SU-DHL-6 (cell line): Measurements from ENCODE around the gene SLC9C1.

Experiments
- H2AFZ ChIP-seq: fragments of 200-600 bp; sonication (generic); 2 replicates; pipeline ENCODE4 v1.6.1; 2014; ENCODE audit warnings: low read depth, mild to moderate bottlenecking, moderate library complexity, mixed read lengths, antibody characterized with exemption, low read length; ENCODE audit not compliant: severe bottlenecking
- H3F3A ChIP-seq: fragments of 200-600 bp; shearing (Covaris generic); 2 replicates; pipeline ENCODE4 v1.6.0; 2016; ENCODE audit warnings: antibody characterized with exemption, mild to moderate bottlenecking; ENCODE audit not compliant: insufficient read depth
- H3K27ac ChIP-seq: fragments of 200-600 bp; sonication (generic); 2 replicates; pipeline ENCODE4 v1.5.1; 2016; ENCODE audit warnings: low read depth, mild to moderate bottlenecking, low read length, moderate library complexity, mixed read lengths
- H3K27me3 ChIP-seq: fragments of 200-600 bp; sonication (generic), shearing (Covaris generic); 2 replicates; pipeline ENCODE4 v1.6.0; 2014; ENCODE audit warnings: mild to moderate bottlenecking, low read length
- H3K36me3 ChIP-seq: fragments of 200-600 bp; sonication (generic); 2 replicates; pipeline ENCODE4 v1.6.1; 2014; ENCODE audit warnings: mild to moderate bottlenecking, low read length, mixed read lengths
- H3K4me2 ChIP-seq: fragments of 300-600, 200-600 bp; shearing (Covaris generic), sonication (generic); 2 replicates; pipeline ENCODE4 v1.6.0; 2014; ENCODE audit warnings: low read length, low read depth, mild to moderate bottlenecking; ENCODE audit not compliant: poor library complexity, severe bottlenecking
- H3K4me3 ChIP-seq: fragments of 200-600 bp; sonication (generic); 2 replicates; pipeline ENCODE4 v1.5.1; 2014; ENCODE audit warnings: antibody characterized with exemption, low read length, mild to moderate bottlenecking, mixed read lengths; ENCODE audit not compliant: insufficient read depth, poor library complexity, severe bottlenecking
- H3K79me2 ChIP-seq: fragments of 200-600 bp; sonication (generic); 2 replicates; pipeline ENCODE4 v1.6.1; 2014; ENCODE audit warnings: mild to moderate bottlenecking, low read length, moderate library complexity; ENCODE audit not compliant: insufficient read depth
- H3K9ac ChIP-seq: fragments of 200-600 bp; sonication (generic); 2 replicates; pipeline ENCODE4 v1.7.0; 2014; ENCODE audit warnings: mild to moderate bottlenecking, low read length
- H3K9me2 ChIP-seq: fragments of 200-600 bp; sonication (generic); replicated peaks from 2 replicates; pipeline ENCODE4 v1.6.1; 2014; ENCODE audit warnings: low read length; ENCODE audit not compliant: insufficient read depth
- H3K9me3 ChIP-seq: fragments of 200-600 bp; sonication (generic); 2 replicates; pipeline ENCODE4 v1.6.1; 2014; ENCODE audit warnings: low read length, mixed read lengths; ENCODE audit not compliant: insufficient read depth
- H4K20me1 ChIP-seq: fragments of 200-600 bp; sonication (generic); 2 replicates; pipeline ENCODE4 v1.6.1; 2014; ENCODE audit warnings: low read depth, mild to moderate bottlenecking, antibody characterized with exemption, low read length, moderate library complexity, mixed read lengths
- CTCF ChIP-seq: fragments of 200-600 bp; sonication (generic); IDR thresholded peaks from one replicate; pipeline ENCODE4 v1.5.1; 2017; ENCODE audit warnings: antibody characterized with exemption, mild to moderate bottlenecking, low read length, moderate library complexity; ENCODE audit not compliant: insufficient read depth, poor library complexity, severe bottlenecking
- EZH2phosphoT487 ChIP-seq: fragments of 200-600 bp; sonication (generic), shearing (Covaris generic); conservative IDR thresholded peaks from 2 replicates; pipeline ENCODE4 v1.6.1; 2018; ENCODE audit warnings: mild to moderate bottlenecking, antibody characterized with exemption, low read length, moderate library complexity, mixed read lengths

Gene SLC9C1

DNA sequence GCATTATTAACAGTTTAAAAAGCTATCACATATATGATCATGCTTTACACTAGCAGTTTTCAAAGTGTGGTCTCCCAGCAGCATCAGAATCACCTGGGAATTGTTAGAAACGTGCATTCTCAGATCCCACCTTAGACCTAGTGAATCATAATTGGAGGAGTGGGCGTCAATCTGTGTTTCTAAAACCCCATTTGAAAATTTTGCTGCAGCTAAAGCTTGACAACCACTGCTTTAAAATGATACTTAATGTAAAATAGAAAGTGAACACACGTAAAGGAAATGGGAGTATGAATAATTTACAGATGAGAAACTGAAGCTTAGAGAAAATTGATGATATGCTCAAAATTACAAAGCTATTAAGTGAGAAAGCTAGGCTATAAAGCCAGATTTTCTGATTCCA is 62.3 kb downstream of the SLC9C1 start:
- H3K4me2 ChIP-seq: no peak overlapping the region
- no peaks in the 10 kb centered on the region for H4K20me1 ChIP-seq
- H3K27me3 ChIP-seq: no peaks in the 10 kb centered on the region
- no peaks in the 10 kb centered on the region for H3K36me3 ChIP-seq
- H3K4me3 ChIP-seq: no peak overlapping the region
- no peak overlapping the region for H3K27ac ChIP-seq
- H3F3A ChIP-seq: no peaks in the 10 kb centered on the region
- H3K79me2 ChIP-seq: no peaks in the 10 kb centered on the region
- H2AFZ ChIP-seq: no peak overlapping the region
- H3K9me3 ChIP-seq: no peaks in the 10 kb centered on the region
- H3K9me2 ChIP-seq: no peaks in the 10 kb centered on the region
- TF ChIP-seq EZH2phosphoT487 (no peak), CTCF (no peak)
- H3K9ac ChIP-seq: no peak overlapping the region

DNA sequence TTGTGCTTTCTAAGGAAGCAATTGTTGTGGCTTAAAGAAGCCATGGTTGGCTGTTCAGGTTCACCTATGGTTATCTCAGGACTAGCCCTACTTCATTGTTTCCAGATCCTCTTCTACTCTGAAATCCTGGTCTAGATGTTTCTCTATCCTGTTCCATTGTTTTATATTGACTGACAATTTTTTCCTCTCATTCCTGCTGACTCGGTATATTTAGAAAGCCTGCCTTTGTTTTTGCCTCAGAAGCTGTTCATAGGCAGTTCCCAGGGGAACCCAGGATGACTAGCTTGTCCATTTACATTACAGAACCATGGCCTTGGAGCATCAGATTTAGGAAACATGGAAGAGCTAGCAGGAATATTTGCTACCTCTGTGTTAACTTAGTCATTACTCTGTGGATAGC is 64.0 kb downstream of the SLC9C1 start:
- no peaks in the 10 kb centered on the region; the same call in 1 of the 2 replicates for H3K9me3 ChIP-seq
- TF ChIP-seq EZH2phosphoT487 (no peak), CTCF (no peak)
- H4K20me1 ChIP-seq: no peaks in the 10 kb centered on the region
- H3F3A ChIP-seq: no peaks in the 10 kb centered on the region
- no peaks in the 10 kb centered on the region for H3K36me3 ChIP-seq
- H2AFZ ChIP-seq: no peak overlapping the region
- H3K4me3 ChIP-seq: no peak overlapping the region
- H3K9ac ChIP-seq: no peak overlapping the region
- no peaks in the 10 kb centered on the region for H3K9me2 ChIP-seq
- no peaks in the 10 kb centered on the region for H3K27me3 ChIP-seq
- H3K4me2 ChIP-seq: no peak overlapping the region
- no peaks in the 10 kb centered on the region for H3K79me2 ChIP-seq
- H3K27ac ChIP-seq: no peak overlapping the region

DNA sequence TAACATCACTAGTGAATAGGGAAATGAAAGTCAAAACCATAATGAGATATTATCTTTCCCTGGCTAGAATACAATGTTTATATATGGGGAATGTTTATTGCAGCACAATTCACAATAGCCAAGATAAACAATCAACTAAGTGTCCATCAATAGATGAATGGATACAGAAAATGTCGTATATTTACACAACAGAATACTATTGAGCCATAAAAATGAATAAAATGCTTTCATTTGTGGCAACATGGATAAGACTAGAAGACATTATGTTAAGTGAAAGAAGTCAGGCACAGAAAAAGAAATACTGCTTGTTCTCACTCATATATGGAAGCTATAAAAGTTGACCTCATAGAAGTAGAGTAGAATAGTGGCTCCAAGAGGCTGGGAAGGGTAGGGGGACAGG is 65.2 kb downstream of the SLC9C1 start:
- no peaks in the 10 kb centered on the region for H3K27me3 ChIP-seq
- no peaks in the 10 kb centered on the region for H3K9me2 ChIP-seq

More for the DNA sequence above, 65.2 kb downstream of the SLC9C1 start:
- H3K9me3 ChIP-seq: no peaks in the 10 kb centered on the region; the same call in 1 of the 2 replicates
- H3K79me2 ChIP-seq: no peaks in the 10 kb centered on the region
- no peak overlapping the region for H2AFZ ChIP-seq
- H3K9ac ChIP-seq: no peak overlapping the region
- H4K20me1 ChIP-seq: no peaks in the 10 kb centered on the region
- no peak overlapping the region for H3K27ac ChIP-seq
- H3K4me3 ChIP-seq: no peak overlapping the region
- TF ChIP-seq EZH2phosphoT487: no peak
- no peak for TF ChIP-seq CTCF
- H3K36me3 ChIP-seq: no peaks in the 10 kb centered on the region
- no peak overlapping the region for H3K4me2 ChIP-seq
- no peaks in the 10 kb centered on the region for H3F3A ChIP-seq
